Measurements from ENCODE around the gene CDC42SE2.

The CDC42SE2 gene

DNA sequence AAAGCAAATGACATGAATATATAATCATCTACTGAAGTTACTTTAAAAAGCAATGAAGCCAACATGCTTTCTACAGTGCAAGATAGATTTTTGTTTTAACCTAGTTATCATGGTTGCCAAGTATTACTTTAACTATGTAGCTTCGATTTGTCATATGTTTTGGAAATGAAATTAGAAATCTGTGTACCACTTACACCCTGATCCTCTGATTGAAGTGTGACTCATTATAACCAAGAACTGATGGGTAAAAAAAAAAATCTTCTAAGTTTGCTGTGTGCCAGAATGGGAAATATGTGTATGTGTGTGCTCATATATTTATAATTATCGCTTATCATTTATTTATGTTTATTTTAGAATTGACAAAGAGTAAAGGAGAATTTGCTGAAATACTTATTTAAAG lies 9.1 kb upstream of the CDC42SE2 start:
- Histone ChIP-seq H3K27ac (no peak overlapping the region), H3K9ac (no peak overlapping the region), H3K4me1 (no peaks in the 10 kb centered on the region), H3K9me3 (ENCODE audit: control insufficient read depth, low read length) (no peaks in the 10 kb centered on the region), H3K4me2 (ENCODE audit: low read length) (no peak overlapping the region), H3K79me2 (no peaks in the 10 kb centered on the region), H3K36me3 (ENCODE audit: control insufficient read depth, insufficient read depth, low read length) (no peaks in the 10 kb centered on the region), H3K27me3 (ENCODE audit: control insufficient read depth, insufficient read depth, low read length) (no peaks in the 10 kb centered on the region), H3K4me3 (ENCODE audit: low read depth, low read length) (no peak overlapping the region), H2AFZ (no peak overlapping the region)
- TF ChIP-seq, protein P1, sequence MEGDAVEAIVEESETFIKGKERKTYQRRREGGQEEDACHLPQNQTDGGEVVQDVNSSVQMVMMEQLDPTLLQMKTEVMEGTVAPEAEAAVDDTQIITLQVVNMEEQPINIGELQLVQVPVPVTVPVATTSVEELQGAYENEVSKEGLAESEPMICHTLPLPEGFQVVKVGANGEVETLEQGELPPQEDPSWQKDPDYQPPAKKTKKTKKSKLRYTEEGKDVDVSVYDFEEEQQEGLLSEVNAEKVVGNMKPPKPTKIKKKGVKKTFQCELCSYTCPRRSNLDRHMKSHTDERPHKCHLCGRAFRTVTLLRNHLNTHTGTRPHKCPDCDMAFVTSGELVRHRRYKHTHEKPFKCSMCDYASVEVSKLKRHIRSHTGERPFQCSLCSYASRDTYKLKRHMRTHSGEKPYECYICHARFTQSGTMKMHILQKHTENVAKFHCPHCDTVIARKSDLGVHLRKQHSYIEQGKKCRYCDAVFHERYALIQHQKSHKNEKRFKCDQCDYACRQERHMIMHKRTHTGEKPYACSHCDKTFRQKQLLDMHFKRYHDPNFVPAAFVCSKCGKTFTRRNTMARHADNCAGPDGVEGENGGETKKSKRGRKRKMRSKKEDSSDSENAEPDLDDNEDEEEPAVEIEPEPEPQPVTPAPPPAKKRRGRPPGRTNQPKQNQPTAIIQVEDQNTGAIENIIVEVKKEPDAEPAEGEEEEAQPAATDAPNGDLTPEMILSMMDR (IDR thresholded peaks at IDR 0.05): no peak

GRCh38 chr5:131256507-131256823 lies 7.4 kb upstream of the CDC42SE2 start:
- no peak overlapping the region for H3K4me3 ChIP-seq (ENCODE audit: low read depth, low read length)
- TF ChIP-seq, protein P1 (IDR thresholded peaks at IDR 0.05): no peak
- H3K4me1 ChIP-seq: no peaks in the 10 kb centered on the region
- H3K27ac ChIP-seq: no peak overlapping the region
- H3K9me3 ChIP-seq (ENCODE audit: control insufficient read depth, low read length): no peaks in the 10 kb centered on the region
- H2AFZ ChIP-seq: no peak overlapping the region
- no peak overlapping the region for H3K4me2 ChIP-seq (ENCODE audit: low read length)
- H3K27me3 ChIP-seq (ENCODE audit: control insufficient read depth, insufficient read depth, low read length): no peaks in the 10 kb centered on the region
- no peaks in the 10 kb centered on the region for H3K36me3 ChIP-seq (ENCODE audit: control insufficient read depth, insufficient read depth, low read length)
- H3K79me2 ChIP-seq: no peaks in the 10 kb centered on the region
- H3K9ac ChIP-seq: no peak overlapping the region

GRCh38 chr5:131258733-131259132 lies 5.1 kb upstream of the CDC42SE2 start:
- Histone ChIP-seq H3K9ac (no peak overlapping the region), H3K27me3 (ENCODE audit: control insufficient read depth, insufficient read depth, low read length) (no peaks in the 10 kb centered on the region), H3K79me2 (no peaks in the 10 kb centered on the region), H3K4me1 (no peaks in the 10 kb centered on the region), H3K4me3 (ENCODE audit: low read depth, low read length) (no peak overlapping the region), H2AFZ (no peak overlapping the region), H3K36me3 (ENCODE audit: control insufficient read depth, insufficient read depth, low read length) (no peaks in the 10 kb centered on the region), H3K9me3 (ENCODE audit: control insufficient read depth, low read length) (no peaks in the 10 kb centered on the region), H3K27ac (no peak overlapping the region), H3K4me2 (ENCODE audit: low read length) (no peak overlapping the region)
- TF ChIP-seq, protein P1 (IDR thresholded peaks at IDR 0.05): no peak

DNA sequence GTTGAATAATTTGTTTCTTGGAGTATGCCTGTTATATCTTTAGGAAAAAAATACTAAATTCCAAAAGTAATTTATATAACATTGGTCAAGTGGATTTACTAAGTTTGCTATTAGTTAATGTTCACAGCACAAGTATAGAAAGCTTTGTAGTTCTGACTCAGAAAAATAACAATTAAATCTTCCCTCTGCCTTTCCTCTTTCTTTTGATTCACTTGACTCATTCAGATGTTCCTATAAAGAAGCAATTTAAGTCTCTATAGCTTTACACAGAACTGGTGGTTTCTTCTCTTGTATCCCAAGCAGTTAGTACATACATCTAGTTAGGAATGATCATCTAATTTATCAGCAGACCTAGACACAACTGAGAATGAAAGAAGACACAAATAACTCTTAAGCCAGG lies 4.5 kb upstream of the CDC42SE2 start:
- H3K9ac ChIP-seq: no peak overlapping the region
- H3K27ac ChIP-seq: no peak overlapping the region
- H3K4me1 ChIP-seq: no peaks in the 10 kb centered on the region
- H3K4me3 ChIP-seq (ENCODE audit: low read depth, low read length): no peak overlapping the region
- no peak overlapping the region for H2AFZ ChIP-seq
- H3K9me3 ChIP-seq (ENCODE audit: control insufficient read depth, low read length): no peaks in the 10 kb centered on the region
- H3K4me2 ChIP-seq (ENCODE audit: low read length): no peak overlapping the region
- H3K79me2 ChIP-seq: no peaks in the 10 kb centered on the region
- no peaks in the 10 kb centered on the region for H3K27me3 ChIP-seq (ENCODE audit: control insufficient read depth, insufficient read depth, low read length)
- TF ChIP-seq, protein P1 (IDR thresholded peaks at IDR 0.05): no peak
- no peaks in the 10 kb centered on the region for H3K36me3 ChIP-seq (ENCODE audit: control insufficient read depth, insufficient read depth, low read length)

GRCh38 chr5:131260895-131261294 lies 3.0 kb upstream of the CDC42SE2 start:
- Histone ChIP-seq H3K79me2 (no peaks in the 10 kb centered on the region), H3K9ac (no peak overlapping the region), H3K4me2 (ENCODE audit: low read length) (no peak overlapping the region), H3K36me3 (ENCODE audit: control insufficient read depth, insufficient read depth, low read length) (no peaks in the 10 kb centered on the region), H3K27me3 (ENCODE audit: control insufficient read depth, insufficient read depth, low read length) (no peaks in the 10 kb centered on the region), H2AFZ (no peak overlapping the region), H3K4me1 (no peaks in the 10 kb centered on the region), H3K9me3 (ENCODE audit: control insufficient read depth, low read length) (no peaks in the 10 kb centered on the region), H3K27ac (no peak overlapping the region), H3K4me3 (ENCODE audit: low read depth, low read length) (no peak overlapping the region)
- TF ChIP-seq, protein P1 (IDR thresholded peaks at IDR 0.05): no peak
